Measurements from ENCODE around the gene ZNF239. TPM values are rescaled to one million over a fixed set of nuclear protein-coding genes. Genes with fewer than 3 reads are reported as not detected.

The ZNF239 gene
- total and polyA plus RNA-seq, 2 of the 4 experiments (the other 2 are of a cell fraction): 7.4 to 12.7 TPM

DNA sequence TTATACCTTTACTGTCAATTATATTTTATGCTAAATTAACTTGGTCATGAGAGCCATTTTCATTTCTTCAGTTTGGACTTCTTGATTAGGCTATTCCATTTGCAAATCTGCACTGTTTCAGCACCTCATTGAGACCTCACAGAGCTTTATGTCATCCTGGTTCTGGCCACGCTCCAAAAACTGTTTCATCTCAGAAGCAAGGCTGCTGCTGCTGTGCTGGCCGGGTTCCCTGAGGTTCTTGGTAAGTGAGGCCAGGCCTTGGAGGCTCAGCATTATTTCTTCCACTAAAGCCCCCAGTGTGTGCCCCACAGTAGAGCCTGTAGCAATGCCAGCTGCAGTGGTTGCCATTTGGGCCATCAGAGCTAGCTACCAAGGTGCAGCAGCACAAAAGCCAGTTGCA lies 24.0 kb upstream of the ZNF239 start:
- H2AFZ ChIP-seq (replicated peaks; ENCODE audit: low read length, poor library complexity): peak overlapping the region; percentile 10
- POLR2A ChIA-PET (ENCODE audit: unreplicated experiment): no interaction called here
- peaks cover 3% of the 10 kb centered on the region; the same call in 1 of the 2 replicates for H3K4me1 ChIP-seq (ENCODE audit: control insufficient read depth, insufficient read depth, low read length)

More for the DNA sequence above, 24.0 kb upstream of the ZNF239 start:
- CTCF ChIA-PET: no interaction called here
- no peaks in the 10 kb centered on the region for H3K79me1 ChIP-seq (ENCODE audit: low read depth in 1 of 2, low read length in 2 of 2)
- no peak overlapping the region for H3K27ac ChIP-seq (ENCODE audit: insufficient read depth, low read length)
- no peak overlapping the region for H3K14ac ChIP-seq (replicated peaks; ENCODE audit: low read depth, low read length)
- H2AK5ac ChIP-seq (ENCODE audit: low read depth, low read length): no peak overlapping the region
- no TSS peak for BruUV-seq (replicated peaks)
- H4K5ac ChIP-seq (ENCODE audit: low read depth, low read length): no peak overlapping the region
- H3K56ac ChIP-seq (ENCODE audit: extremely low read depth, insufficient read depth, low read length): no peak overlapping the region
- H4K91ac ChIP-seq (ENCODE audit: insufficient read depth, low read depth, low read length): no peak overlapping the region
- no CpG with 5 or more reads among the region's 2 CpGs for WGBS, 2 experiments (ENCODE audit: extremely low coverage in 2 of 2, insufficient read length in 1 of 2)
- H3K4me2 ChIP-seq (ENCODE audit: low read depth, low read length): no peak overlapping the region
- H3K9me3 ChIP-seq (ENCODE audit: control insufficient read depth, insufficient read depth, low read length): no peaks in the 10 kb centered on the region
- intact Hi-C loops (cut with micrococcal nuclease) (no loop called here), in situ Hi-C loops (cut with MboI; ENCODE audit: low sequenced_read_pairs) (no loop called here), dilution Hi-C loops (cut with HindIII; ENCODE audit: low sequenced_read_pairs, unreplicated experiment) (no loop called here)
- H2BK120ac ChIP-seq (ENCODE audit: low read depth, low read length): no peak overlapping the region
- H4K20me1 ChIP-seq (ENCODE audit: insufficient read depth, low read length): no peaks in the 10 kb centered on the region
- H3K23ac ChIP-seq (ENCODE audit: low read depth, low read length): no peak overlapping the region
- no peaks in the 10 kb centered on the region for H3K36me3 ChIP-seq (ENCODE audit: control insufficient read depth, insufficient read depth, low read length)
- H2BK15ac ChIP-seq (ENCODE audit: low read depth, low read length): no peak overlapping the region
- no peak for ATAC-seq (ENCODE audit: low read depth)
- H4K8ac ChIP-seq (ENCODE audit: low read depth in 2 of 2, low read length in 2 of 2): no peak overlapping the region
- TF ChIP-seq MAFK (IDR thresholded peaks at IDR 0.05; ENCODE audit: low read depth, low read length) (no peak), BHLHE40 (IDR thresholded peaks at IDR 0.05; ENCODE audit: low read depth, low read length) (no peak), CEBPB (IDR thresholded peaks at IDR 0.05; ENCODE audit: low read depth, low read length) (no peak), RCOR1 (IDR thresholded peaks at IDR 0.05; ENCODE audit: insufficient replicate concordance, low read length) (no peak), NFE2L2 (IDR thresholded peaks at IDR 0.05; ENCODE audit: low read depth, low read length) (no peak), POLR2A (IDR thresholded peaks at IDR 0.05; ENCODE audit: low read depth, low read length) (no peak), RFX5 (IDR thresholded peaks at IDR 0.05; ENCODE audit: low read depth, low read length) (no peak), MXI1 (IDR thresholded peaks at IDR 0.05; ENCODE audit: borderline replicate concordance, low read depth, low read length) (no peak), RAD21 (IDR thresholded peaks at IDR 0.05; ENCODE audit: low read length) (no peak), FOS (IDR thresholded peaks at IDR 0.05; ENCODE audit: low read depth, low read length) (no peak), CHD1 (IDR thresholded peaks at IDR 0.05; ENCODE audit: low read depth, low read length) (no peak)
- TF ChIP-seq, protein P1, sequence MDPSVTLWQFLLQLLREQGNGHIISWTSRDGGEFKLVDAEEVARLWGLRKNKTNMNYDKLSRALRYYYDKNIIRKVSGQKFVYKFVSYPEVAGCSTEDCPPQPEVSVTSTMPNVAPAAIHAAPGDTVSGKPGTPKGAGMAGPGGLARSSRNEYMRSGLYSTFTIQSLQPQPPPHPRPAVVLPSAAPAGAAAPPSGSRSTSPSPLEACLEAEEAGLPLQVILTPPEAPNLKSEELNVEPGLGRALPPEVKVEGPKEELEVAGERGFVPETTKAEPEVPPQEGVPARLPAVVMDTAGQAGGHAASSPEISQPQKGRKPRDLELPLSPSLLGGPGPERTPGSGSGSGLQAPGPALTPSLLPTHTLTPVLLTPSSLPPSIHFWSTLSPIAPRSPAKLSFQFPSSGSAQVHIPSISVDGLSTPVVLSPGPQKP (IDR thresholded peaks at IDR 0.05; ENCODE audit: borderline replicate concordance, low read depth, low read length): no peak
- H3K18ac ChIP-seq (ENCODE audit: low read depth, low read length): no peak overlapping the region
- 0 out of 2 replicates have a peak, but pooled peaks cover 3% of the 10 kb centered on the region for H3K27me3 ChIP-seq (ENCODE audit: control insufficient read depth, insufficient read depth, low read length)
- no peak overlapping the region for H3K4ac ChIP-seq (ENCODE audit: low read depth, low read length)
- no peaks in the 10 kb centered on the region for H3K9me1 ChIP-seq (ENCODE audit: insufficient read depth, low read length)
- peak; percentile 58 for DNase-seq
- no peak overlapping the region for H2BK20ac ChIP-seq (ENCODE audit: low read depth, low read length)
- H2AK9ac ChIP-seq (replicated peaks; ENCODE audit: low read depth, low read length, poor library complexity): no peak overlapping the region
- no peak overlapping the region for H3K4me3 ChIP-seq (ENCODE audit: insufficient read depth, low read depth, low read length)
- H2BK5ac ChIP-seq (ENCODE audit: low read depth, low read length, poor library complexity, severe bottlenecking): no peak overlapping the region
- no peak overlapping the region for H3K9ac ChIP-seq (ENCODE audit: low read depth, low read length)

Measured in IMR-90 (cell line).